Stimulated activated naive CD8-positive, alpha-beta T cell treated with anti-CD3 and anti-CD28 coated beads, Interleukin-15, Interleukin-2, amounts not matched to agents 100 U/mL and 50 U/mL, for 24 hours (primary cell): ENCODE measurements around the gene BRF1.
"Not testable (repeated sequence)": the region's sequence is repeated elsewhere in the genome, so short reads cannot be mapped to it uniquely, and the experiment has no call there.

Experiments used
- ATAC-seq: fragments of 150-1000 bp; cut with Tn5 transposase; one replicate; pipeline ENCODE4 v1.10.0; 2021
- DNase-seq: peaks from one replicate; pipeline ENCODE4 v3.0.0; 2021

Gene BRF1

DNA sequence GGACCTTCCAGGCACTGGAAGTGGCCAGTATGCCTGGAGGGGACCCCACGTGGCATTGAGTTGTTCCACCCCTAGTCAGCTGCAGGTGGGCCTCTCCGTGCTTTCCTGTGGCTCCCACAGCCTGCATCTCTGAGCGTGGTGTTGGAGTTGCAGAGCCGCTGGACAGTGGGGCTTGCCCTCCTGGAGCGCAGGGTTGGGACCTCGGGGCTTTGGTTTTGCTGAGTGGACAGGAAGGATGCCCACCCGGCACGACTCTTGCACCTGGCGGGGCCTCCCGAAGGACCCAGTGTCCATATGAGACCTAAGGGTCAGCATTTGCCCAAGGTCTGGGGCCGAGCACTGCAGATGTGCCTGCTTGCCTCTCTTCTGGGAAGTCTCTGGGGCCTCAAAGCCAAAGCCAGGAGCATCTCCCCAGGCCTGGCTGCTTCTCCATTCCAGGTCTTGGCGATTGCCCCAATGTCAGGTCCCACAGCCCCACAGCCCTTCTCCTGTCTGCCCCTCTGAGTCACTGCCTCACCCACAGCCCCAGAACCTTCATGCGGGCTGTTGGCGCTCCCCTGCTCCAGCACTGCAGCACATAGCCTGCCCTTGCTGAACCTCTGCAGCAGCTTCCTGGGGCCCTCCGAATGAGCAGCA is 15.3 kb upstream of the BRF1 start:
- DNase-seq, result peak; percentile 31
- ATAC-seq, result no peak

DNA sequence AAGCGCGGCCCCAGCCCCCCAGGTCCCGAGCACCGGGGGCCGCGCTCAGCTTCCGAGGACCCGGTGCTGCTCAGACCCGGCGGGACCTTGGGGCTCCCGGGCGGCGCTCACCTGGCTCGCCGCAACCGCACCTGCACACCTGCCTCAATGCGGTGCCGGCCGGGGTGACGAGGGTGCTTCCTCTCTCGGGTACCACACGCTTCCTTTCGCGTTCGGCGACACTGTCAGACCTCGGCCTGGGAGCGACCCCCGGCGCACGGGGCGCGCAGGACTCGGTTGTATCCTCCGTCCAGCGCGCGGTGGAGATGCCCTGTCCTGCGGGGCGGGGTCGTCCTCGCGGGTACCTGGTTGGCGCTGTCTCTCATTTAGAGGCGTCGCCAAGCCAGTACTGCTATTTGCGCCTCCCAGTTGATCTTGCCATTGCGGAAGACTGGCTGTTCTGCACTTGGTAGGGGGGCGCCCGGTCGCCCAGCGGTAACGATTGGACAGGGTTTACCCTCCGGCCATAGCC is 14.5 kb upstream of the BRF1 start:
- ATAC-seq (no peak), DNase-seq (peak; percentile 42)

DNA sequence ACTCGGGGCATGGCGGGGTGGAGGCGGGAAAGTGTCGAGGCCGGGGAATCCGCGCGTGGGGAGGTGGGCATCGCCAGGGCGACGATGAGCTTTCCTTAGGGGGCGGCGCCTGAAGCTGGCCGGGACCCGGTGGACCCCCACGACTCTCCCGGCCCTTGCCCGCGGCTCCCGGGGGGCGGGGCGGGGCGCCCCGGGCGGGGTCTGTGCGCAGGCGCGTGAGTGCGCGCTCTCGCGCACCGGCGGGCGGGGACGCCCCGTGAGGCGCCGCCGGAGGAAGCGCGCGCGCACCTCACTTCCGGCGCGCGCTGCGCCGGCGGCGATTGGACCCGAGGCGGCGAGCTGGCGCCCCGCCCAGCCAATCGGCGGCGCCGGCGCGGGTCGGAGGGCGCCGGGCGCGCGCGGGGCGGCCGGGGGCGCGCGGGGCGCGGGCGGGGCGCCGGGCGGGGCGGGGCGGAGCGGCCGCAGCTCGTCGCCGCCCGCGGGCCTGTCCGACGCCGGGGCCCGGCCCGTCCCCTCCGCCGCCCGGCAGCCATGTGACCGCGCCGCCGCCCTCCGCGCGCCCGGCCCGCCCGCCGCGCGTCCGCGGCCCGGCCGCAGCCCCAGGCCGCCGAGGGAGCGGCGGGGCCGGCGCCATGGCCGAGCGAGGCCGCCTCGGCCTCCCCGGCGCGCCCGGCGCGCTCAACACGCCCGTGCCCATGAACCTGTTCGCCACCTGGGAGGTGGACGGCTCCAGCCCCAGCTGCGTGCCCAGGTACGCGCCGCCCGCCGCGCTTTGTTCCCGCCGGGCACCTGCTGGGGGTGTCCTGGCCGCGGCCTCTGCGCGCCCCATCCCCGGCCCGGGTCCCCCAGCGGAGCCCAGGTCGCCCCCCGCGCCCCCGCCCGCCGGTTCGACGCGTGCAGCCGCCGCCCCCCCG is 13.7 kb upstream of the BRF1 start, which contains the start of gene PACS2:
Gene PACS2, plus strand, starts transcription at position 462 of the 914 bp plus-strand sequence. Its CDS starts 171 bp downstream, at position 633.
- DNase-seq (peak; percentile 82), ATAC-seq (peak; percentile 79)

GRCh38 chr14:105313381-105314286 is 12.8 kb upstream of the BRF1 start:
- no peak for DNase-seq
- peak; percentile 11 for ATAC-seq

- DNase-seq (no peak), ATAC-seq (no peak)
These were observed 12.2 kb upstream of the BRF1 start for GRCh38 chr14:105312973-105313372.

DNA sequence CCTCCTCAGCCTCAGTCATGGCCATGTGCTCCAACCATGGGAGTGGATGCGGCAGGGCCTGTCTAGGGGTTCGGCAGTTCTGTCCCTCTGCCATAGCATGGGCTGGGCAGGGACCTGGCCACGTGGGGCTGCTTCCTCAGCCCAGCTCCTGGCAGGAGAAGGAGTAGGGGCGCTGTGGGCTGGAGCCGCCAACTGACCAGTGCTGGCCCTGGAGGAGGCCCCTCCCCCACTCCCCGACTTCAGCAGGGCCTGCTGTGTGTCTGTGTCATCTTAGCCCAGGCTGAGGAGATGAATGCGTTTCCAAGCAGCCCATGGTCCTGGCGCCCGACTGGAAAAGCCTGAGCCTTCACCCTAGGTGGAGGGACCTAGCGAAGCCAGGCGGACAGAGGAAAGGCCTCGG is 11.0 kb upstream of the BRF1 start:
- no peak for DNase-seq

GRCh38 chr14:105309371-105309770 is 8.6 kb upstream of the BRF1 start:
- ATAC-seq (no peak), DNase-seq (no peak)

More for the DNA sequence above, 11.0 kb upstream of the BRF1 start:
- ATAC-seq, result no peak

GRCh38 chr14:105307052-105307727 is 6.4 kb upstream of the BRF1 start:
- peak; percentile 74 for ATAC-seq
- DNase-seq, result peak; percentile 34

GRCh38 chr14:105305791-105306190 is 5.0 kb upstream of the BRF1 start:
- no peak for ATAC-seq
- no peak for DNase-seq

DNA sequence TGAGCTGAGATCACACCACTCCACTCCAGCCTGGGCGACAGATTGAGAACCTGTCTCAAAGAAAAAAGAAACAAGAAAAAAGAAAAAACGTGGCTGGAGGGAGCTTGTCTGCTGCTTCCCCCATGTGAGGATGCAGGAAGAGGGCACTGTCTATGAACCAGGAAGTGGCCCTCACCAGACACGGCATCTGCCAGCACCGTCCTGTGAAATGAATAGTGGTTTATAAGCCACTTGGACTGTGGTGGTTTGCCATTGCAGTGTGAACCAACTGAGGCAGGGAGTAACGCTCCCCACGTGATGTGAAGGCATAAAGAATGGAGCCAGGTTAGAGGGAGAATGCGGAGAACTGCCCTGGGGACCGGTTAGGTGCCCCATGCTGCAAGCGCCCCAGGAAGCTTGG is 4.5 kb upstream of the BRF1 start:
- ATAC-seq (no peak), DNase-seq (no peak)

DNA sequence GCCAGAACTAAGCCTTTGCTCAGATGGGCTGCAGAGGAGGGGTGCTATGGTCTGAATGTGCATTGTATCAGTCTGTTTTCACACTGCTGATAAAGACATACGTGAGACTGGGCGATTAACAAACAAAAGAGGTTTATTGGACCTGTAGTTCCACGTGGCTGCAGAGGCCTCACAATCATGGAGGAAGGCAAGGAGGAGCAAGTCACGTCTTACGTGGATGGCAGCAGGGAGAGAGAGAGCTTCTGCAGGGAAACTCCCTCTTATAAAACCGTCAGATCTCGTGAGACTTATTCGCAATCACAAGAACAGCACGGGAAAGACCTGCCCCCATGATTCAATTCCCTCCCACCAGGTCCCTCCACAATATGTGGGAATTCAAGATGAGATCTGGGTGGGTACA is 3.8 kb upstream of the BRF1 start:
- DNase-seq (no peak), ATAC-seq (no peak)

GRCh38 chr14:105303949-105304348 is 3.1 kb upstream of the BRF1 start:
- DNase-seq, result no peak
- no peak for ATAC-seq

GRCh38 chr14:105301915-105302249 is 1.1 kb upstream of the BRF1 start:
- not testable (repeated sequence) for DNase-seq, ATAC-seq

- ATAC-seq, result peak; percentile 80
- peak; percentile 100 for DNase-seq
These were observed 508 bp upstream of the BRF1 start for GRCh38 chr14:105301103-105301914.

GRCh38 chr14:105299654-105300541 is 903 bp downstream of the BRF1 start:
- ATAC-seq (peak; percentile 2), DNase-seq (peak; percentile 31)

DNA sequence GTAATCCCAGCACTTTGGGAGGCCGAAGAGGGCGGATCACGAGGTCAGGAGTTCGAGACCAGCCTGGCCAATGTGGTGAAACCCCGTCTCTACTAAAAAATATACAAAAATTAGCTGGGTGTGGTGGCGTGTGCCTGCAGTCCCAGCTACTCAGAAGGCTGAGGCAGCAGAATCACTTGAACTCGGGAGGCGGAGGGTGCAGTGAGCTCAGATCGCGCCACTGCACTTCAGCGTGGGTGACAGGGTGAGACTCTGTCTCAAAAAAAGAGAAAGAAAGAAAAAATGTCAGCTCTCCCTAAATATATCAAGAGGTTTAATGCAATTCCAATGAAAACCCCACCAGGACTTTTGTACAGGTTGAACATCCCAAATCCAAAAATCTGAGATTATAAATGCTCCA is 3.5 kb downstream of the BRF1 start:
- not testable (repeated sequence) for ATAC-seq, DNase-seq

DNA sequence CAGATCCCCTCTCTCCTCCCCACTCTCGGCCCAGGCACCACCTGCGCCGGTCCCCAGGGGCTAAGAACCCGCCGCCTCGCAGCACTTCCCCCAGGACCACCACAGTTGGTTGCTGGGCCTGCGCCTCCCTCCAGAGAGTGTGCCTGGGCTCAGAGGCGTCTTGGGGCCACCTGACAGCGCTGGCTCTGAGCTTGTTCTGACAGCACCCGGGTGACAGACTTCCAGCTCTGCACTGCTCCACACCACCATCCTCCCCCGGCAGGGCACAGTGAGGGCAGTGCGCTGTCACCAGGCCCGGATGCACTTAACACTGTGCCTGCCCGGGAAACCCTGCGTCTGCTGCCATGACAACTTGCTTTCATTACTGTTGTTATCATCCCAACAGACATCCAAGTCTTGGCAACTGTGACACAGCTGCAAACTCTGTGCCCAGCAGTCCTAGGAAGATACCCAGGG is 6.6 kb downstream of the BRF1 start:
- ATAC-seq (peak; percentile 92), DNase-seq (peak; percentile 69)

DNA sequence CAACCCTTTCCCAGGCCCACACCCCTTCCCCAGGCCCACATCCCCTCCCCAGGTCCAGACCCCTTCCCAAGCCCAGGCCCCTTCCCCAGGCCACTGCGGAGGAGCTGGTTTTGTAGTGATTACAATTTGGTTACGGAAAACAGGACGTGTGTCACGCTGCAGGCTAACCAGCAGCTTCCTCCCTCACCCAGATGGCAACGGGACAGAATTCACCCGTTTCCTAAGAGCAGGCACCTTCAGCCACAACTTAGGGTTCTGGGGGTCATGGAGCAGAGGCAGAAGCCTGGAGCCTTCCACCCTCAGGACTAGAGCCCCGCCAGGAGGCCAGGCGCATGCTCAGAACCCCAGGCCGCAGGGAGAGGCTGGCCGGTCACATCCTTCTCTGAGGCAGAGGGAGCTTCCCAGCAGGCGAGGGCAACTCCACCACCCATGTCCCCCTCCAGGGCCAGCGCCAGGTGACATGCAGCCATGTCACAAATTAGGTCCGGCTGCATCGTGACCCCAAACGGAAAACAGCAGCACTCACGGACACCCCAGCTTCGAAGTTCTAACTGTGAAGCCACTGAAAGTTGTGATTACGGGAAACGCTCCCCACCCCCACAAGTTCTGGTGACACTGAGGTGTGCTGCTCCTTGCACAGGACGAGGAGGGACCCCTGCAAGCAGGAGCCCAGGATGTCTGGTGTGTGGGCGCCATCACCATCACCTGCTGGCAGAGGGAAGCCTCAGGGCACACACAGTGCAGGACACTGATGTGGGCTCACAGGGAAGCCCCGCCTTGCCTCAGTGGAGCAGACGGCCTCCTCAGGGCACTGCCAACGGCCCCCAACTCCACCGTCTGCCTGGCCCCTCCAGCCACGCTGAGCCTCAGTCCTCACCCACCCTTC is 7.7 kb downstream of the BRF1 start:
- ATAC-seq (peak; percentile 39), DNase-seq (peak; percentile 70)
